GM10847 (cell line): Measurements from ENCODE around the gene PRPSAP2.

Experiments used
- POLR2A ChIP-seq: IDR thresholded peaks from 2 replicates; pipeline ENCODE4 v1.6.1; 2011; ENCODE audit not compliant: insufficient read length; ENCODE audit errors: extremely low read depth

PRPSAP2 gene

GRCh38 chr17:18889658-18890057 lies 31.7 kb downstream of the PRPSAP2 start:
- TF ChIP-seq POLR2A, result no peak

DNA sequence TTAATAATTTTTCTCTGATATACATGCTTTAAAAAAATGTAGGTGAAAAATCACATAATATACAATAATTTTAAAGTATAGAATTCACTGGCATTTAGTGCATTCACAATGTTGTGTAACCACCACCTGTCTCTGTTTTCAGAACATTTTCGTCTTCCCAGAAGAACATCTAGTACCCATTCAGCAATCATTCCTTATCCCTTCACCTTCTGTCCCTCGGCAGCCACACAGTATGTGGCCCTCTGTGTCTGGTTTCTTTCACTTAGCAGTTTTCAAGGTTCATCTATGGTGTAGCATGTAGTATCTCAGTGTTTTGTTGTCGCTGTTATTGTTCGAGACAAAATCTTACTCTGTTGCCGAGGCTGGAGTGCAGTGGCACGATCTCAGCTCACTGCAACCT lies 33.6 kb downstream of the PRPSAP2 start:
- TF ChIP-seq POLR2A, result no peak

DNA sequence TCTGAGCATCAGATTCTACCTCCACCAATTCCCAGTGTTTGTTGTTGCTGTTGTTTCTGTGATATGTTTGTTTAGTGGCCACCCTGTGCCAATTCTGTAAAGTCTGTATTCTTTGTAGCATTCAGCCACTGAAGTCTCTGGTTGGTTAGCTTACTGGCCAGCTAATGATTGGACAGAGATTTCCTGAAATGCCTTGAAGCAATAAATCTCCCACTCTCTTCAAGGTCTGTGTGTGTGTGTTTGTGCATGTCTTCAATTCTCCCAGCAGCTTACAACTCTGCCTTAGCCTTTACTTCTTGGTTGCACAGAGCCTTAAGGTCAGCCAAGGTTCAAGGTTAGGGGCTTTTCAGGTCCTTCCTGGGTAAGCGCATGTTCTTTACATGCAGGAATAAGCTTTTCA lies 38.2 kb downstream of the PRPSAP2 start:
- no peak for TF ChIP-seq POLR2A

DNA sequence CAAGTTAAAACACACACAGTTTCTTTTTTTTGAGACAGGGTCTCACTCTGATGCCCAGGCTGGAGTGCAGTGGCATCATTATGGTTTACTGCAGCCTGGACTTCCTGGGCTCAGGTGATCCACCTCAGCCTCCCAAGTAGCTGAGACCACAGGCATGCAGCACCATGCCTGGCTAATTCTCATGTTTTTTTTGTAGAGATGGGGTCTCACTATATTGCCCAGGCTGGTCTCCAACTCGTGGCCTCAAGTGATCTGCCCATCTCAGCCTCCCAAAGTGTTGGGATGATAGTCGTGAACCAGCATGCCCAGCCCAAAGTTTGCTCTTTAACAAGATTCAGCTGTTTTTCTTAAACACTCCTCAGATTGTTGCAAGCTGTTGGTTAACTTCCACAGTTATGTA lies 39.0 kb downstream of the PRPSAP2 start:
- TF ChIP-seq POLR2A, result no peak

- no peak for TF ChIP-seq POLR2A
Observed at GRCh38 chr17:18904482-18904881, 46.6 kb downstream of the PRPSAP2 start.

- no peak for TF ChIP-seq POLR2A
Observed at GRCh38 chr17:18905226-18905625, 47.3 kb downstream of the PRPSAP2 start.

GRCh38 chr17:18910326-18910725 lies 52.4 kb downstream of the PRPSAP2 start:
- no peak for TF ChIP-seq POLR2A

- no peak for TF ChIP-seq POLR2A
Observed at GRCh38 chr17:18910881-18911280, 53.0 kb downstream of the PRPSAP2 start.

DNA sequence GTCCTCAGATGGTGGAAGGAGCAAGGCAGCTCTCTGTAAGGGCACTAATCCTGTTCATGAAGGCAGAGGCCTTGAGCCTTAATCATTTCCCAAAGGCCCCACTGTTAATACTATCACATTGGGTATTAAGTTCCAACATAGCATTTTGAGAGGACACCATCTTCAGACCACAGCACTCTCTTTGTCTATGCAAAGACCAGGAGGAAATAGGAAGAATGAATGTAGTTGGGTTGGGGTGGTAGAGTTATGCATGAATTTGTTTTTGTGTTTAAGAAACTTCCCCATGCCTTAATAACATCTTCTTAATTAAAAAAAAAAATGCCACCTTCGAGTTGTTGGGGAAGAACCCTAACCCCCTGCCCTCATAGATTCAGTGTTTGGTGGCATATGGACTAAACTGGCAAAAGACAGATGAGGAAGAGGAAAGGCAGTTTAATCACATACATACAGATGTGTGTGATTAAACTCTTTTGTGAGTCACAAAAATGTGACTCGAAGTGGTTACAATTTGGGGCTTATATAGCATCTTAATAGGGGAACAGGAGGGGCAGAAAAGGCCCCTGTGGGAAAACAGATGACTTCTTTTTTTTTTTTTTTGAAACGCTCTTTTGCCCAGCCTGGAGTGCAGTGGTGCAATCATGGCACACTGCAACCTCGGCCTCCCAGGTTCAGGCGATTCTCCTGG lies 59.0 kb downstream of the PRPSAP2 start:
- TF ChIP-seq POLR2A, result no peak

DNA sequence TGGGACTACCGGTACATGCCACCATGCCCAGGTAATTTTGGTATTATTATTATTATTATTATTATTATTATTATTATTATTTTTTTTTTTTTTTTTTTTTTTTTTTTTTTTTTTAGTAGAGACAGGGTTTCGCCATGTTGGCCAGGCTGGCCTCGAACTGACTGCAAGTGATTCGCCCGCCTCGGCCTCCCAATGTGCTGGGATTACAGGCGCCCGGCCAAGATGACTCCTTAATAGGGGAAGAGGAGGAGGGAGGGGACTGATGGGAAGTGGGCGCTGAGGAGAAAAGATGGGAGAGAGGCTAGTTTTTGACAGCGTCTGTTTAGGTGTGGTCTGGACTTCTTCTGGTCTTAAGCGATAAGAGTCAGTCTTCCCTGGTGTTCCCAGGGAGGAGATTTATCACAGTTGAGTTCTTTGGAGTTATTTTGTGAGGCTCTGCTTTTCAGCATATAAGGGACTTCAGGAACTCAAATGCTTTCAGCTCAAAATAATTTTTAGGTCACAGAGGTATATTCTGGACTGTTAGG lies 59.6 kb downstream of the PRPSAP2 start:
- TF ChIP-seq POLR2A, result no peak

- TF ChIP-seq POLR2A, result no peak
Observed at GRCh38 chr17:18919963-18920362, 62.0 kb downstream of the PRPSAP2 start.

GRCh38 chr17:18920911-18921441 lies 63.0 kb downstream of the PRPSAP2 start:
- no peak for TF ChIP-seq POLR2A

DNA sequence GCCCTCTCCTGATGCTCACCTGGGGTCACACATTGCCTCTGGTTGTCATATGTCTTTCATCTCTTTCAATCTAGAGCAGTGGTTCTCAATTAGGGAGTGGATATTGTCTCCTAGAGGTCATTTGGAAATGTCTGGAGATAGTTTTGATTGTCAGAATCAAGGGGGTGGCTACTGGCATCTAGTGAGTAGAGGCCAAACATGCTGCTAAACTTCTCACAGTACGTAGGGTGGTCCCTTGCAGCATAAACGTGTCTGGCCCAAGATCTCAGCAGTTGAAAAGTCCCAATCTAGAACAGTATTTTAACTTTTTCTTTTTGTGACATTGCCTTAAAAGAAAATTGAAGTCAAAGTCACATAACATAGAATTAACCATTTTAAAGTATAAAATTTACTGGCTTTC lies 63.6 kb downstream of the PRPSAP2 start:
- TF ChIP-seq POLR2A, result no peak

GRCh38 chr17:18921912-18922451 lies 64.1 kb downstream of the PRPSAP2 start:
- no peak for TF ChIP-seq POLR2A

DNA sequence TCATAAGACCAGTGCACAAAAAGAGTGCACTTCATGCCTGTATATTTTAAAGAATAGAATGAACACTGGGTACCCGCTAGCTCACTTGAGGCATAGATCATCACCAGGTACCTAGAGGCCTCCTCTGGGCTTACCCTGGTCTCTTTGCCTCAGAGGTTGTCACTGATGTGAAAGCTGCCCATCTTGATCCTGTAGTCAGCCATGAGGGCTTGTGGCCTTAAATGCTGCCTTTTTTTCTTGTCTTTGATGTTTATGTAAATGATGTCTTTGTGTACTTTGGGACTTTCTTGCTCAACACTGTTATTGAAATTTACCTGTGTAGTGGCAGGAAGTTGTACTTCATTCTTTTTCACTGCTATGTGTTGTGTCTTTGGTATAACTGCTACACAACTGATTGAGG lies 67.3 kb downstream of the PRPSAP2 start:
- TF ChIP-seq POLR2A, result no peak

DNA sequence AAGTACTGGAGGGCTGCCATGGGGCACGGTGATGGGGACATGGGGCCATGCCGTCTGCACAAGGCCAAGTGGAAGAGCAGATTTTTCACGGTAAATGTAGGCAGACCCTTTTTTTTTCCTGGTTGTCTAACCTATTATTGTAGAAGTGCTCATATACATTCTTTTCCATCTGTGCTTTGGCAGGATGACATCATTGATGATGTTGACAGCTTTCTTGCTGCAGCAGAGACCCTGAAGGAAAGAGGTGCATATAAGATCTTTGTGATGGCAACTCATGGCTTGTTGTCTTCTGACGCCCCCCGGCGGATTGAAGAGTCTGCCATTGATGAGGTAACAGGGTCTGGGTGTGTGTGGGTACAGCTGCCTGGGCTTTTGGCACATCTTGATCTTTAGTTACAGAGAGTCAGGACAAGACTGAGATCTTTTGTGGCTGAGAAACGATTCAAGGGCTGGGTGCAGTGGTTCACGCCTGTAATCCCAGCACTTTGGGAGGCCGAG lies 70.7 kb downstream of the PRPSAP2 start:
- TF ChIP-seq POLR2A, result no peak
